ENCODE measurements around the gene GFOD1.
"Not testable (repeated sequence)": the region's sequence is repeated elsewhere in the genome, so short reads cannot be mapped to it uniquely, and the experiment has no call there.

The GFOD1 gene

DNA sequence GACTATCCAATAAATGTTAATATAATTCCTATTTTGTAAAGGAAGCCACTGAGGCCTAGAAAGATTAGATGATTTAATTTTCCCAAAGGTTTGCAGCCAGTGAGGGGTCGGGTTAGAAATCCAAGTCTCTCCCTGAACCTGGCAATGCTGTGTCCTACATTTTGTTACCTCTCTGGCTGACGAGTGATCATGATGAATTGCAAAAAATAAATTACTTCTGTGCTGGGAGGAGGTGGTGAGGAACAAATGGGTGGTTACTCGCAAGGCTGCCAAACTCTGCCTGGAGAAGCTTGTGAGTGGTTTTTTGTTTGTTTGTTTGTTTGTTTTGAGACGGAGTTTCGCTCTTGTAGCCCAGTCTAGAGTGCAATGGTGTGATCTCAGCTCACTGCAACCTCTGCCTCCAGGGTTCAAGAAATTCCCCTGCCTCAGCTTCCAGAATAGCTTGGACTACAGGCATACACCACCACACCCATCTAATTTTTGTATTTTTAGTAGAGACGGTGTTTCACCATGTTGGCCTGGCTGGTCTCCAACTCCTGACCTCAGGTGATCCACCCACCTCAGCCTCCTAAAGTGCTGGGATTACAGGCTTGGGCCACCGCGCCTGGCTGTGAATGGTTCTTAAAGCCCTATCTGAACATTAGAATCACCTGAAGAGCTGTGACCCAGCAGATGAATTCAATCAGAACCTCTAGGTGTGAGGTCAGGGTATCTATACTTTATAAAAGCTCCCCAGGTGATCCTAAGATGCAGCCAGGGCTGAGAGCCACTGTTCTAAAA lies 138.9 kb downstream of the GFOD1 start:
- DNase-seq = no peak

DNA sequence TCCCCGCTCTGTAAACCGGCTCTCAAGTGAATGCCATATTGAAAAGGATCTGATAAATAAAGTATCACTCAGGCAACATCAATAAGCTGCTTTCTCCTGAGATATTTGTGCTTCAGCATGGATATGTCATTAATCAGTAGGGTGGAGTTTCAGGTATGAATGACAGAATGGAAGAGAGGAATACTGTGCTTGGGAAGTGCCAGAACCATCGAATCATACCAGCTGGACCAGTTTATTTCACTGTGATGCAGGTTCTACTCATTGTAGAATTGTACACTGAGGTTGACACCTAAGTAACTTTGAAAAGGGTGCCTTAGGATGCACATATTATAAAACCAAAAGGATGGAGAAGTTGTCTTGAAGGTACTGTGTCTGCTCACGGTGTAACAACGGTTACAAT lies 141.2 kb downstream of the GFOD1 start:
- no peak for DNase-seq

DNA sequence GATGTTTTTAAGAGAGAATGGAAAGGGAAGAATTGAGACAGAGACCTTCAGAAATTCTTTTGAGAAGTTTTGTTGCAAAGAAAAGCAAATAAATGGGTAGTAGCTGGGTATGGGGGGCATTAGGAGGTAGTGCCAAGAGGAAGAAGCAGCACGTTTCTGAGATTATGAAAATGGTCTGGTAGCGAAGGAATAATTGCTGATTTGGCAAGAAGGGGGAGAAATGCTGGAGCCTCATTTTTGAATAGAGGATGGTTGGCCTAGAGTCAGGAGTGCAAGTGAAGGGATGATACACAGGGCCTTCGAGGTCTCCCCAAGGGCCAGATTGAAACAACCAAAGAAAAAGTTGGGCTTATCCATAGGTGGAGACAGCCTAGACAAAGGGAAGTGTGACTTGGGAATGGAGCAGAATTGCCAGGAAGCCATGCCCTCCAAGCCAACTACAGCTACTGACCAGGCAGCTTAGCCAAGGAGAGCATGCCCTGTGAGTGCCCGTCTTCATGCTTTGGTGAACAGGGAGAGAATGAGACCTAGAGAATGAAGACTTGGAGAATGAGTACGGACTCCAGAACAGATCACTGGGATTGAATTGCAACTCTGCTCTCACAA lies 144.9 kb downstream of the GFOD1 start:
- DNase-seq = no peak

DNA sequence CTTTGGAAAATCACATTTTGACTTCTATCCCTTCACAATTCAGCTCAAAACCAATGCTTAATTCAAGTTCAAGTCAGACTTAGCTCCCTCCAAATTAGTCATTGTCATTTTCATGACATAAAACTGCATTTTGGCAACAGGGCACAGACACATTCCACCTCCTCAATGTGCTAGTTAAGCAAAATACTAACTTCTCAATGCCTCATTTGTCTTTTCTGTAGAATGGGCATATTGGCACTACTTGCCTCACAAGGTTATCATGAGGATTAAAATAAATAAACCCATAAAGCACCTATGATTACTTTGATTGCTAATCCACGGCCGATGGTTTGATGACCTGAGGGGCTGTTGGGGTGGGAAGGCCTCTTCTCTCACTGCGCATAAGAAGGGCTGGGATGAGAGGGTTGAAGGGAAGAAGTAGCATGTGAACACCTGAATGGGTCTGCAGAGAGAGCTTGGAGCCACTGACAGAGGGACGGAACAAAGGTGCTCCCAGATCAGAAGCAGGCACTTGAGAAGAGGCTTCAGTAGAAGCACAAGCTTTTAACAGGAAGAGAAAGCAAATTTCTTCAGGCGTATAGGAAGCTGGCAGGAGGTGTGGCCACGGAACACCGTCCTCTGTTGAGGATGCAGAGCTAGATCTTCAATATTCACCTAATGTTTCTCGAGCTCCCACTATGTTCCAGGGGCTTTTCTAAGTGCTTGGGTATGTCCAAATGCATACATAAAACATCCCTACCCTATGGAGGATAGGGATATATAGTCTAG lies 147.4 kb downstream of the GFOD1 start:
- peak; percentile 33 for DNase-seq

DNA sequence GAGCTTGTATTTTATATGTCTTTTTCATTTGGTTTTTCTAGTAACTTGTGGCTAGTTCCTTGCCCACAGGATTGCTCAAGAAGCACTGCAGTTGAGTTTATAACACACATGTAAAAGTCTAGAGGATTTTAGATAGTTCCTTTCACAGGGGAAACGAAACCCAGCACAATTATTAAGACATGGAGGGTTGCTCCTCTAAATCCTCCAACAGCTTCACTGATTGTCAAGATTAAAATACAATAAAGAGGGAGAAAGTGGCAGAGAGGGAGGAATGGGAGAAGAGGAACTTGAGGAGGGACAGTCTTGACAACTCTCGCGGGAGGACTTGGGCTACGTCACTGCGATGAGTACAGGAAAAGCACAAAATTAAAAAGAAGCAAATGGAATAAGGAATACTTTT lies 149.4 kb downstream of the GFOD1 start:
- peak; percentile 66 for DNase-seq

DNA sequence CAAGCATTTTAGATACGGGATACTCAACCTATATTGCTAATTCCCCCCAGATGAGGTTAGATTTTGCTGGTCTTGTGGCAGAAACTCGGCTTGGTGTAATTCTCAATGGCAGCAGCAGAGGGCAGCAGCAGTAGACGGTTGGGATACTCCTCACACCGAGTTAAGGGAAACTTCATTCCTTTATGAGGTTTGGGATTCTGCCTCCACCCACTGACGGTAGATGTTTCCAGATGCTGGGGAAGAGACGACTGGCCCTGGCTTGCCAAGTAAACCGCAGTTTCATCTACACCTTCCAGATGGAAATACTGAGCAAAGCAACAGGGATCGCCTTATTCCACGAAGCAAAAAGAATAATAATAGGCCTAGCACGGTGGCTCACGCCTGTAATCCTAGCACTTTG lies 150.8 kb downstream of the GFOD1 start:
- DNase-seq = peak; percentile 73

DNA sequence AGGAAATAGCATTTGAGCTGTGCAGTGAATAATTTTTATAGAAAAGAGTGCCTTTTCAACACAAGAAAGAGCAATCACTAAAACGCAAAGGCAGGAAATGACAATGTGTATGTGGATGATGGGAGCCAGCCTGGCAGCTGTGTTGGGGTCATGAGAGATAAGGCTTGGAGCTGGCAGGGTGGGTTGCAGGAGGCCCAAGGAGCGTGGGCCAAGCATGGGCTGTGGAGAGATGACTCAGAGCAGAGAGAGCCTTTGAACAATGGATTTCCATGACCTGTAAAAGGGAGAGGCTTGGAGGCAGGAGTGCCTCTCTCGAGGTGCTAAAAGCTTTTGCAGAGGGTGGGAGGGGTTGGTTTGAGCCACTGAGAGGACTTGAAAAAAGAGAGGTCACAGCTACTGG lies 152.4 kb downstream of the GFOD1 start:
- DNase-seq = no peak

DNA sequence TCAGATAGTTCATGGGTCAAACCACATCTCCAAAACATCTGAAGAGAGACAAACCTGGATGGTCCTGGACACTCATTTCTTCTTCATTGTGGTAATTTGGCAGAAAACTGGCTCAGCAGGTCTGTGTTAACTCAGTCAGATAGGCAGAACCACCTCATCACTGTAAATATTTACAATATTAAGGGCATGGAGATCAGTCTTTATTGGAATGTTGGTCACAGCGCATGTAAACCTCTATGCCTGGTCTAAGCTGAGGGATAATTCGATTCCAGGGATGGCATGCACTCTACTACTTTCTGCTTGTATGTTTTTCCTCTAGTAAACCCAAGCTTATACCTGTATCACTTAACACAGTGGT lies 155.1 kb downstream of the GFOD1 start:
- DNase-seq = no peak

DNA sequence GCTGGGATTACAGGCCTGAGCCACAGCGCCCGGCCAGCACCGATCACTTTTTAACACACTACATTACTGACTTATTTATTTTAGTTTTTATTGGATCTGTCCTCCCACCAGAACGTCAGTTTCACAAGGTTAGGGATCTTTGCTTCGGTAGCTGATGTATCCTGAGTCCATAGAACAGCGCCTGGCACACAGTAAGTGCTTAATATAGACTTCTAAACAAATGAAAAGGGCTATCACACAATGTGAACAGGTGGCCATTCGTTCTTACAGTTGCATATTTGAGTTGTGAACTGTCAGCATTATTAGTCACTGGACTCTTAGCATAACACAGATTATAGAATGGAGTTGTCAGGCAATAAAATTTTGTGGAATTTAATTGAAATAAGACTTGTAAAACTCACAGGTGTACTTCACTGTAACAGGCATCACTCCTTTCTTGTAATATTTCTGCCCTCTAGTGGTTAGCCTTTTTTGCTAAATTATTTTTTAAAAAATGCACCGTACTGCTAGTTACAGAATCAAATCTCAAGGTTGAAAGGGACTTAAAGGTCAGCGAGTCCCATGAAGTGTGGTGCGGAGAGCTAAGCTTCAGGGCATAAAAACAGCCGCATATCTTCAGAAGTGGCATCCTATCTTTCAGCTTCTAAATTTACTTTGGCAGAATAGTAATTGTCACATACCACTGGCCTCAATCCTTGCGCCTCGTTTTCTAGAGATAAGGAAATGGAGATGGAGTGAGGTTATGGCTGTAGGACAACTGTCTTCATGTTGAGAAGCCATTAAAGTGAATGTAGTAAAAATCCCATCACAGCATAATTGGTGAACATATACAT lies 155.7 kb downstream of the GFOD1 start:
- peak; percentile 56 for DNase-seq

DNA sequence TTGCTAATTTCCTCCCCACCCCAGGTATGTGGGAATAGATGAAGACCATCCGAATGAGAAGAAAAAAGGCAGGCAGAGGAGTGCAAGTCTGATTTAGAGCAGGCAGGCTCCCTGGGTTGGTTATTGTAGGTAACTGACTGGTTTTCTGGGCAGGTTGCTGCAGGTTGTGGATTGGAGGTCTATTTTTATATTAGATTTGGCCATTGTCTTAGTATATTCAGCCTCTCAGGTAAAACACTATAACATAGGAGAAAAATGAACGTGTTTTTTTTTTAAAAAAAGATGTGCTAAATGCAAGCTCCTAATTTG lies 158.6 kb downstream of the GFOD1 start:
- DNase-seq = no peak

DNA sequence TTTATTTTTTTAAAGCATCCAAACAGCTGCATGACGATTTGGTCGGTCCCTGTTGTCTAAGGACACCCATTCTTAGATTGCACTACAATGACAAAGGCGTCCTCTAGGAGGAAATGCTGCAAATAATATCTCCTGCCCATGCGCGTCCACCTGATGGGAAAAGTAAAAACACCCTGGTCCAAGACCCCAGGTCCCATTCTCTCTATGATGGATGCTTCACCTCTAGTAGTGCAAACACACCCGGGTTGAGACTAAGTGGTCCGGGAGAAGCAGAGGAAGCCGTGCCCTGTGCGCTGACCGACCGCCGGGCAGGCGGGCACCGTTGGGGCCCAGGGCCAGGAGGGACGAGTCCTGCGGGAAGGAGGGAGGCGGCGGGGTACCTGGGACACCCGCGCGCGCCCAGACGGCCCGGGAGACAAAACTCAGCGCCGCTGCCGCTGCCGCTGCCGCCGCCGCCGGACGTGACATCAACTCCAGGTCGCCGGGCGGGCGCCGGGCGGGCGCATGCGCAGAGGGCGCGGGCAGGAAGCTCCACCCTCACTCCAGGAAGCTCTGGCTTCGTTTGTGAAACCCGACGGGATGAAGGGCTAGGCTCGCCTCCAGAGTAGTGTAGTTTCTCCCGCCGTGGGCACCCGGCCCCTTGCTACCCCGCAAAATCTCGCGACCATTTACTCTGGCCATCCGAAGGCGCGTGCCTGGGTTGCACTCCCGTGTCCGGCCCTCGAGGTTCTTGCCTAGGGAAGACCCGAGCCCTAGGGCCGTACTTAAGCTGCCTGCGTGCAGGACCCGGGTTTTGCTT lies 159.1 kb downstream of the GFOD1 start, which contains the start of gene TBC1D7:
TSS of gene TBC1D7 (minus strand) at position 462 of the 799 bp plus-strand sequence. CDS start 1,639 bp downstream, outside the sequence.
- DNase-seq = peak; percentile 95

DNA sequence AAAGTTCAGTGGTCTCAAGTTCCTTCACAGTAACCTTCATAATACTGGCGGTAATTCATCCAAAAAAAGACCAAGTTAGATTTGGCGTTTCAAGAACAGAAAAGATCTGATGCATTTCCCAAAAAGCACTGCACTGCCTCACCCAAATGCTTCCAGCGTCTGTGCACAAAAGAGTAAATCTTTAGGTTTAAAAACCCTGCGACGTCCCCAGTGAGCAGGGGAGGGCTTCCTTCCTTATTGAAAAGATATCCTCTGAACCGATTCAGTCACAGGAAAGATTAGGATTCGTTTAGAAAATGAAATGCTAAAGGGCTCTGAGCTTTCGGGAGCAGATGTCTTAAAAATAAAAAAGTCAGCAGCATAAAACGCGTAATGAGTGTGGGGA lies 159.7 kb downstream of the GFOD1 start:
- DNase-seq = no peak

DNA sequence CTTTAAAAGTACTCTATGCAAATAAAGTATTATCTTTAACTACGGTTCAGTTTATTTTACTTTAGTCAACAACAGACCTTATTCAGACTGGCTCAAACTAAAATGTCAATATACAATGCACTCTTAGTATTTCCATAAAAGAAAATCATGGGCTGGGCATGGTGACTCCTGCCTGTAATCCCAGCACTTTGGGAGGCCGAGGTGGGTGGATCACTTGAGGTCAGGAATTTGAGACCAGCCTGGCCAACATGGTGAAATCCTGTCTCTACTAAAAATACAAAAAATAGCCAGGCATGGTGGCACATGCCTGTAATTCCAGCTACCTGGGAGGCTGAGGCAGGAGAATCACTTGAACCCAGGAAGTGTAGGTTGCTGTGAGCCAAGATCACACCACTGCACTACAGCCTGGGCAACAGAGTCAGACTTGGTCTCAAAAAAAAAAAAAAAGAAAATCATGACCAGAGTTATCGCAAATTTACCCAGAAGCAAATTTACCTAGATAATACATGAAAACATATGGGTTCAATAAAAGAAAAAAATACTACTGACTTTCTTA lies 161.3 kb downstream of the GFOD1 start:
- DNase-seq = not testable (repeated sequence)

DNA sequence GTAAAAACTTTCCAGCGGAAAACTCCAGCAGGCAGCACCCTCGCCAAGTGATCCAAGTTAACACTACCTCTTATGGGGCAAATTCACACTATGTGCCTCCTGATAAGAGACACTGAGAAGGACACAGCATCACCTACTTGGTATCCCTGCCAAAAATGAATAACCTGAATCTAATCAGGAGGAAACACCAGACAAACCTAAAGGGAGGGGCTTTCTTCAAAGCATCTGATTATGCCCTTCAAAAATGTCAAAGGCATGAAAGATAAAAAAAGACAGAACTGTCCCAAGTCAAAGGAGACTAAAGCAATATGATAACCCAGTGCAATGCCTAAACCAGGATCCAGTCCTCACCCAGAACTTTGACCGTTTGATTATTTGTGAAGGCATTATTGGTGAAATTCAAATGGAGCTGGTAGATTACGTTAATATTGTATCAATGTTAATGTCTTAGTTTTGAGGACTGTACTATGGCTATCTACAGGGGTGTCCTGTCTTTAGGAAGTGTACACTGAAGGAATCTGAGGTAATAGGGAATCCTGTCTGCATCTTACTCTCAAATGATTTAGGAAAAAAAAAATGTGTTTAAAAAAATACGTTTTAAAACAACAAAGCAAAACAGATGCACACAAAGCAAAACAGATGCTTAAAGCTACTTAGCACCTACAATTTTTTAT lies 167.4 kb downstream of the GFOD1 start:
- DNase-seq = no peak

DNA sequence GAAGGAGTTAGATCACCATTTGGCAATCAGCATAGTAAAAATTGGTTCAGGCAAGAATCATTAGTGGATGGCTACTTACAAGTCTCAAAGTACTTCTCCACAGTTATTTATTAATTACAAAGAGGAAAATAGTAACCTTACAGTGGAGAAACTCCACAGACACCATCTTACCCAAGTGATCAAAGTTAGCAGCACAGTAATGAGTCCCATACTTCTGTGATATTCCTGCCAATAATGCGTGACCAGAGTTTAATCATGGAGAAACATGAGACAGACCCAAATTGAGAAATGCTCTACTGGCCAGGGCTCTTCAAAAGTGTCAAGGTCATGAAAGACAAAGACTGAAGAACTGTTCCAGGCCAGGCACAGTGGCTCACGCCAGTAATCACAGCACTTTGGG lies 168.6 kb downstream of the GFOD1 start:
- DNase-seq = no peak

DNA sequence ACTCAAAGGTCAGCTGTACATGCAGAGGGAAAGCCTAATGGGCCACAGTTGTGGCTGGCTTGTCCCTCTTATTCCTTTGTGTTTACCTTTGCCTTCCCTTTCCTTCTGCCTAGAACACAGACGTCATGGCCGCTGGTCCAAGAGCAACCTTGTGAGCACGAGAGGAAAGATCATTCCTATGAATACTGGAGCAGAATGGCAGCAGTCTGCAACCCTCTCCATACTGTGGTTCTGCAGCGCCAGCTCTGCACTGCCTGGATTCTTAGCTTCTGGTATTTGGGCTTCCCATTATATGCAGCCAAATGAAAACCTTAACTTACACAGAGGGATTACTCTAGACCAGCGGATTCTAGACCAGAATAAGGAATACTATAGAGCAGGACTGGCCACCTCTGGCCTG lies 171.5 kb downstream of the GFOD1 start:
- DNase-seq = no peak

DNA sequence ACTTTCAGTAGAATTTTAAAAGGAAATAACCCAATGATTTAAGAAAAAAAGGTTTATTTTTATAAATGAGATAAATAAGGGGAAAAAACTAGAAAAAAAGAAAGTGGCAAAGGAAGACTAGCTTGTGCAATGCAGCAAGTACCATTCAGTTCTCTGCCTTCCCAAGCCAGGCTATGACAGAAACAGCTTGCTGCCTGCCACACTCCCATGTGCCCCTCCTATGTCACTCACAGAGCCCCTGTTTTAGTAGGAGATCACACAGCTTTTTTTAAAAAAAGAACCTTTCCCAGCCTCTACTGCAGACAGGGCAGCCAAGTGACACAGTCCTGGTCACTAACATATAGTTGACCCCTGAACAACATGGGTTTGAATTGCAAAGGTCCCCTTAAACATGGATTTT lies 172.6 kb downstream of the GFOD1 start:
- DNase-seq = no peak

DNA sequence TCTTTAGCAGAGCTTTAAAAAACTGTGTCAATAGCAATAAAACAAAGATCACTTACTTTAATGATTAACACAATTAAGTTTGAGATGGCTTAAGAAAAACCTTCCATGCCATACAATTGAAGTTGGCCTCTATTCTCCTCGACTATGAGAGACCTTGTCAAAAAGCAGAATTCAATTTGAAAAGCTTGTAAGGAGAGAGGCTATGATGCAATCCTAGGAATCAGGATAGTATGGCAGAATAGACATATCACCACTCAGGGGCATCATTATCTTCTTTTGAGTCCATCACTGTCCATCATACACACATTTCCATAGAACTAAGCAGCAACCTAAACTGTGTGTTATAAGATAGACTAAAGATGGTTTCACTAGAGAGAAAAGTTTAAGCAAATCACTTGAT lies 176.2 kb downstream of the GFOD1 start:
- no peak for DNase-seq

DNA sequence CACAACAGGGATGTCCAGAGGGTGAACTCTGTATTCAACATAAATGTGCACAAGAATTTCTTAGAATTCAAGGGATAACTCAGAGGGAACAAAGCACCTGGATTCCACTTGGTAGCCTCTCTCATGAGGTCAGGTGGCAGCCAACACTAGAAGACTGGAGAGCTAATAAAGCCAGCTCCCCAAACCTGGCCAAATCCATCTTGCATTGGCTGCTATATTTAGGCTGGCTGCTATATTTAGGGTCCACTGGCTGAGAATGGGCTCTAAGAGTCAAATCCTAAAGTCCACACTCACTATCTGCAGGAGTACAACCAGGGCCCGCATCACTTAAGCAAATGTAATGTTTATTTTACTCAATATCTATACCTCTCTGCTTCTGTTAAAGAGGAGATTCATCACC lies 179.1 kb downstream of the GFOD1 start:
- DNase-seq = no peak
